ENCODE results near the gene RPAP2.
"Not testable (repeated sequence)": the region's sequence is repeated elsewhere in the genome, so short reads cannot be mapped to it uniquely, and the experiment has no call there.

RPAP2 gene

GRCh38 chr1:92374223-92374622 lies 75.4 kb downstream of the RPAP2 start:
- no peak overlapping the region for H3K4me3 ChIP-seq (ENCODE audit: low read depth, low read length)

GRCh38 chr1:92376345-92376744 lies 77.5 kb downstream of the RPAP2 start:
- H3K4me3 ChIP-seq (ENCODE audit: low read depth, low read length) = no peak overlapping the region

GRCh38 chr1:92377991-92378390 lies 79.1 kb downstream of the RPAP2 start:
- not testable (repeated sequence) for H3K4me3 ChIP-seq (ENCODE audit: low read depth, low read length)

GRCh38 chr1:92380867-92381266 lies 82.0 kb downstream of the RPAP2 start:
- H3K4me3 ChIP-seq (ENCODE audit: low read depth, low read length) = no peak overlapping the region

GRCh38 chr1:92393966-92394365 lies 95.1 kb downstream of the RPAP2 start:
- H3K4me3 ChIP-seq (ENCODE audit: low read depth, low read length) = not testable (repeated sequence)

- H3K4me3 ChIP-seq (ENCODE audit: low read depth, low read length) = no peak overlapping the region
Measured at GRCh38 chr1:92398519-92398918, 99.7 kb downstream of the RPAP2 start.

- H3K4me3 ChIP-seq (ENCODE audit: low read depth, low read length) = no peak overlapping the region
Measured at GRCh38 chr1:92399076-92399475, 100.2 kb downstream of the RPAP2 start.

GRCh38 chr1:92404661-92405060 lies 105.8 kb downstream of the RPAP2 start:
- H3K4me3 ChIP-seq (ENCODE audit: low read depth, low read length) = no peak overlapping the region

GRCh38 chr1:92408825-92409224 lies 110.0 kb downstream of the RPAP2 start:
- H3K4me3 ChIP-seq (ENCODE audit: low read depth, low read length) = no peak overlapping the region

- no peak overlapping the region for H3K4me3 ChIP-seq (ENCODE audit: low read depth, low read length)
Measured at GRCh38 chr1:92409946-92410549, 111.2 kb downstream of the RPAP2 start.

- H3K4me3 ChIP-seq (ENCODE audit: low read depth, low read length) = no peak overlapping the region
Measured at GRCh38 chr1:92410706-92411105, 111.8 kb downstream of the RPAP2 start.

GRCh38 chr1:92411511-92411910 lies 112.7 kb downstream of the RPAP2 start:
- no peak overlapping the region for H3K4me3 ChIP-seq (ENCODE audit: low read depth, low read length)

- H3K4me3 ChIP-seq (ENCODE audit: low read depth, low read length) = no peak overlapping the region
Measured at GRCh38 chr1:92419642-92420041, 120.8 kb downstream of the RPAP2 start.

- no peak overlapping the region for H3K4me3 ChIP-seq (ENCODE audit: low read depth, low read length)
Measured at GRCh38 chr1:92424381-92424780, 125.5 kb downstream of the RPAP2 start.

GRCh38 chr1:92425617-92426016 lies 126.8 kb downstream of the RPAP2 start:
- H3K4me3 ChIP-seq (ENCODE audit: low read depth, low read length) = no peak overlapping the region

GRCh38 chr1:92430030-92430429 lies 131.2 kb downstream of the RPAP2 start:
- H3K4me3 ChIP-seq (ENCODE audit: low read depth, low read length) = no peak overlapping the region

- not testable (repeated sequence) for H3K4me3 ChIP-seq (ENCODE audit: low read depth, low read length)
Measured at GRCh38 chr1:92434572-92434971, 135.7 kb downstream of the RPAP2 start.

GRCh38 chr1:92439291-92439690 lies 140.4 kb downstream of the RPAP2 start:
- H3K4me3 ChIP-seq (ENCODE audit: low read depth, low read length) = no peak overlapping the region

GRCh38 chr1:92441316-92441696 lies 142.4 kb downstream of the RPAP2 start:
- no peak overlapping the region for H3K4me3 ChIP-seq (ENCODE audit: low read depth, low read length)

- H3K4me3 ChIP-seq (ENCODE audit: low read depth, low read length) = no peak overlapping the region
Measured at GRCh38 chr1:92441697-92442342, 143.0 kb downstream of the RPAP2 start.

GRCh38 chr1:92442351-92442750 lies 143.5 kb downstream of the RPAP2 start:
- no peak overlapping the region for H3K4me3 ChIP-seq (ENCODE audit: low read depth, low read length)

- H3K4me3 ChIP-seq (ENCODE audit: low read depth, low read length) = no peak overlapping the region
Measured at GRCh38 chr1:92443893-92444292, 145.0 kb downstream of the RPAP2 start.

- H3K4me3 ChIP-seq (ENCODE audit: low read depth, low read length) = no peak overlapping the region
Measured at GRCh38 chr1:92444351-92444750, 145.5 kb downstream of the RPAP2 start.

All from iPS-11a (cell line).